Measurements from ENCODE around the gene IARS1. TPM values are rescaled to one million over a fixed set of nuclear protein-coding genes. Genes with fewer than 3 reads are reported as not detected.

IARS1 gene
- total and polyA plus RNA-seq, 2 of the 4 experiments (the other 2 are of a cell fraction): 85.3 to 414 TPM

DNA sequence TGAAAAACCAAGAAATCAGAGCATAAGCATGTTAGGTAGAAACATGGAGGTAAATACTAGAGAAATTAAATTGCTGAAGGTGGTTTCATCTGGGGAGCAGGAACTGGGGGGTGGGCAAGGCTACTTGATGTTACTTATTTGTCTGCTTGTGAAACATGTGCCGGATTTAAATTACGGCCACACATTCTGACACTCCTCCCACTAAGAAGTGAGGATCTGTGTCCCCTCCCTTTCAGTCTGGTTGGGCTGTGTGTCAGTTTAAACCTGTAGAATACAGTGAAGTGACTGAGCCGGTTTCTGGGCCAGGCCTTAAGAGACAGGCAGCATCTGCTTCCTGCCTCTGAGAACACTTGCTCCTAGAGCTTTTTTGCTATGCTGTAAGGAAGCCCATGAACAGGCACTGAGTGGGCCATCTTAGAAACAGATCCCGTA, 2.3 kb upstream of the IARS1 start:
- H3K4ac ChIP-seq (ENCODE audit: low read depth, low read length): no peak overlapping the region
- no peak overlapping the region for H3K18ac ChIP-seq (ENCODE audit: low read depth, low read length)
- peaks cover 4% of the 10 kb centered on the region for H3K9me1 ChIP-seq (ENCODE audit: insufficient read depth, low read length)
- H2AFZ ChIP-seq (replicated peaks; ENCODE audit: low read length, poor library complexity): no peak overlapping the region
- peaks cover 11% of the 10 kb centered on the region; the same call in 1 of the 2 replicates for H4K20me1 ChIP-seq (ENCODE audit: insufficient read depth, low read length)
- no peak overlapping the region for H3K27ac ChIP-seq (ENCODE audit: insufficient read depth, low read length)
- no peak overlapping the region for H3K56ac ChIP-seq (ENCODE audit: extremely low read depth, insufficient read depth, low read length)
- dilution Hi-C loops (cut with HindIII; ENCODE audit: low sequenced_read_pairs, unreplicated experiment): no loop called here
- no peak overlapping the region for H2AK9ac ChIP-seq (replicated peaks; ENCODE audit: low read depth, low read length, poor library complexity)
- no peak overlapping the region for H3K4me2 ChIP-seq (ENCODE audit: low read depth, low read length)
- no TSS peak for BruUV-seq (replicated peaks)
- peaks cover 2 to 23% of the 10 kb centered on the region in 2 experiments for H3K79me1 ChIP-seq (ENCODE audit: low read depth in 1 of 2, low read length in 2 of 2)
- no peaks in the 10 kb centered on the region for H3K9me3 ChIP-seq (ENCODE audit: control insufficient read depth, insufficient read depth, low read length)
- CTCF ChIA-PET: interaction anchor here (1.2 kb wide), 1 partner anchor 156 kb away, joined by 3 read pairs; no protein-coding TSS in a partner anchor
- H3K36me3 ChIP-seq (ENCODE audit: control insufficient read depth, insufficient read depth, low read length): peaks cover 14% of the 10 kb centered on the region
- WGBS, 2 experiments (ENCODE audit: extremely low coverage in 2 of 2, insufficient read length in 1 of 2): no CpG with 5 or more reads among the region's 4 CpGs
- no peak for DNase-seq
- H3K9ac ChIP-seq (ENCODE audit: low read depth, low read length): no peak overlapping the region
- H3K14ac ChIP-seq (replicated peaks; ENCODE audit: low read depth, low read length): no peak overlapping the region
- intact Hi-C loops (cut with micrococcal nuclease): no loop called here
- no peak overlapping the region for H2BK5ac ChIP-seq (ENCODE audit: low read depth, low read length, poor library complexity, severe bottlenecking)
- ATAC-seq (ENCODE audit: low read depth): no peak
- H4K8ac ChIP-seq (ENCODE audit: low read depth in 2 of 2, low read length in 2 of 2): no peak overlapping the region
- no peak overlapping the region for H2BK120ac ChIP-seq (ENCODE audit: low read depth, low read length)
- H3K27me3 ChIP-seq (ENCODE audit: control insufficient read depth, insufficient read depth, low read length): no peaks in the 10 kb centered on the region
- no peak overlapping the region for H2BK20ac ChIP-seq (ENCODE audit: low read depth, low read length)
- H2BK15ac ChIP-seq (ENCODE audit: low read depth, low read length): no peak overlapping the region
- POLR2A ChIA-PET (ENCODE audit: unreplicated experiment): interaction anchor here (0.5 kb wide), 1 partner anchor 316 kb away, joined by 4 read pairs; no protein-coding TSS in a partner anchor
- in situ Hi-C loops (cut with MboI; ENCODE audit: low sequenced_read_pairs): loop anchor here (10.0 kb wide), 1 partner anchor 161 kb away; no protein-coding TSS in a partner anchor
- no peak overlapping the region for H3K4me3 ChIP-seq (ENCODE audit: insufficient read depth, low read depth, low read length)
- no peak for TF ChIP-seq CEBPB (IDR thresholded peaks at IDR 0.05; ENCODE audit: low read depth, low read length)
- no peak for TF ChIP-seq NFE2L2 (IDR thresholded peaks at IDR 0.05; ENCODE audit: low read depth, low read length)
- TF ChIP-seq POLR2A (IDR thresholded peaks at IDR 0.05; ENCODE audit: low read depth, low read length): no peak
- TF ChIP-seq, protein P1, sequence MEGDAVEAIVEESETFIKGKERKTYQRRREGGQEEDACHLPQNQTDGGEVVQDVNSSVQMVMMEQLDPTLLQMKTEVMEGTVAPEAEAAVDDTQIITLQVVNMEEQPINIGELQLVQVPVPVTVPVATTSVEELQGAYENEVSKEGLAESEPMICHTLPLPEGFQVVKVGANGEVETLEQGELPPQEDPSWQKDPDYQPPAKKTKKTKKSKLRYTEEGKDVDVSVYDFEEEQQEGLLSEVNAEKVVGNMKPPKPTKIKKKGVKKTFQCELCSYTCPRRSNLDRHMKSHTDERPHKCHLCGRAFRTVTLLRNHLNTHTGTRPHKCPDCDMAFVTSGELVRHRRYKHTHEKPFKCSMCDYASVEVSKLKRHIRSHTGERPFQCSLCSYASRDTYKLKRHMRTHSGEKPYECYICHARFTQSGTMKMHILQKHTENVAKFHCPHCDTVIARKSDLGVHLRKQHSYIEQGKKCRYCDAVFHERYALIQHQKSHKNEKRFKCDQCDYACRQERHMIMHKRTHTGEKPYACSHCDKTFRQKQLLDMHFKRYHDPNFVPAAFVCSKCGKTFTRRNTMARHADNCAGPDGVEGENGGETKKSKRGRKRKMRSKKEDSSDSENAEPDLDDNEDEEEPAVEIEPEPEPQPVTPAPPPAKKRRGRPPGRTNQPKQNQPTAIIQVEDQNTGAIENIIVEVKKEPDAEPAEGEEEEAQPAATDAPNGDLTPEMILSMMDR (conservative IDR thresholded peaks at IDR 0.05; ENCODE audit: low read depth, low read length): no peak
- no peak for TF ChIP-seq BHLHE40 (IDR thresholded peaks at IDR 0.05; ENCODE audit: low read depth, low read length)
- no peak for TF ChIP-seq MAZ (IDR thresholded peaks at IDR 0.05; ENCODE audit: borderline replicate concordance, low read depth, low read length)
- TF ChIP-seq CHD1 (IDR thresholded peaks at IDR 0.05; ENCODE audit: low read depth, low read length): no peak
- no peak for TF ChIP-seq RFX5 (IDR thresholded peaks at IDR 0.05; ENCODE audit: low read depth, low read length)
- no peak for TF ChIP-seq MAFK (IDR thresholded peaks at IDR 0.05; ENCODE audit: low read depth, low read length)
- TF ChIP-seq RCOR1 (IDR thresholded peaks at IDR 0.05; ENCODE audit: insufficient replicate concordance, low read length): no peak
- no peak for TF ChIP-seq RAD21 (IDR thresholded peaks at IDR 0.05; ENCODE audit: low read length)
- TF ChIP-seq, protein P2, sequence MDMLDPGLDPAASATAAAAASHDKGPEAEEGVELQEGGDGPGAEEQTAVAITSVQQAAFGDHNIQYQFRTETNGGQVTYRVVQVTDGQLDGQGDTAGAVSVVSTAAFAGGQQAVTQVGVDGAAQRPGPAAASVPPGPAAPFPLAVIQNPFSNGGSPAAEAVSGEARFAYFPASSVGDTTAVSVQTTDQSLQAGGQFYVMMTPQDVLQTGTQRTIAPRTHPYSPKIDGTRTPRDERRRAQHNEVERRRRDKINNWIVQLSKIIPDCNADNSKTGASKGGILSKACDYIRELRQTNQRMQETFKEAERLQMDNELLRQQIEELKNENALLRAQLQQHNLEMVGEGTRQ (IDR thresholded peaks at IDR 0.05; ENCODE audit: low read depth, low read length): no peak
- TF ChIP-seq SMC3 (IDR thresholded peaks at IDR 0.05; ENCODE audit: low read depth, low read length): no peak
- no peak for TF ChIP-seq MXI1 (IDR thresholded peaks at IDR 0.05; ENCODE audit: borderline replicate concordance, low read depth, low read length)
- TF ChIP-seq, protein P3, sequence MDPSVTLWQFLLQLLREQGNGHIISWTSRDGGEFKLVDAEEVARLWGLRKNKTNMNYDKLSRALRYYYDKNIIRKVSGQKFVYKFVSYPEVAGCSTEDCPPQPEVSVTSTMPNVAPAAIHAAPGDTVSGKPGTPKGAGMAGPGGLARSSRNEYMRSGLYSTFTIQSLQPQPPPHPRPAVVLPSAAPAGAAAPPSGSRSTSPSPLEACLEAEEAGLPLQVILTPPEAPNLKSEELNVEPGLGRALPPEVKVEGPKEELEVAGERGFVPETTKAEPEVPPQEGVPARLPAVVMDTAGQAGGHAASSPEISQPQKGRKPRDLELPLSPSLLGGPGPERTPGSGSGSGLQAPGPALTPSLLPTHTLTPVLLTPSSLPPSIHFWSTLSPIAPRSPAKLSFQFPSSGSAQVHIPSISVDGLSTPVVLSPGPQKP (IDR thresholded peaks at IDR 0.05; ENCODE audit: borderline replicate concordance, low read depth, low read length): no peak
- no peak for TF ChIP-seq FOS (IDR thresholded peaks at IDR 0.05; ENCODE audit: low read depth, low read length)
- H2AK5ac ChIP-seq (ENCODE audit: low read depth, low read length): no peak overlapping the region
- no peak overlapping the region for H3K23ac ChIP-seq (ENCODE audit: low read depth, low read length)
- H4K91ac ChIP-seq (ENCODE audit: insufficient read depth, low read depth, low read length): no peak overlapping the region
- H3K4me1 ChIP-seq (ENCODE audit: control insufficient read depth, insufficient read depth, low read length): peaks cover 6% of the 10 kb centered on the region
- H4K5ac ChIP-seq (ENCODE audit: low read depth, low read length): no peak overlapping the region
